ENCODE results near the gene TLE3.

The TLE3 gene

GRCh38 chr15:70098461-70099166 is 897 bp upstream of the TLE3 start:
- no peak for DNase-seq

DNA sequence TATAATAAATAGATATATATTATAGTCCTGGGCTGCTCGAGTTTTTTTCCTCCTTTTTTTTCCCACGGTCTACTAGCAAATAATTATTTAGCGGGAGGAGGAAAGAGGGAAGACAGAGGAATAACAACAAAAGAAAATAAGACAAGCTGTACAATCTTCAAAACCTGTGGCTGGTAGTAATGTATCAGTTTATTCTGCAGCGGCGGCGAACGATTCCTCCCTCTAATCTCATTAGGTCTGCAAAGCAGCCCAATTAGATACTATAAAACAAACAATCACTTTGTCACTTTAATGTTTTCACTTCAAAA is 390 bp upstream of the TLE3 start:
- no peak for DNase-seq

GRCh38 chr15:70097063-70097320 is 725 bp downstream of the TLE3 start:
- no peak for DNase-seq

DNA sequence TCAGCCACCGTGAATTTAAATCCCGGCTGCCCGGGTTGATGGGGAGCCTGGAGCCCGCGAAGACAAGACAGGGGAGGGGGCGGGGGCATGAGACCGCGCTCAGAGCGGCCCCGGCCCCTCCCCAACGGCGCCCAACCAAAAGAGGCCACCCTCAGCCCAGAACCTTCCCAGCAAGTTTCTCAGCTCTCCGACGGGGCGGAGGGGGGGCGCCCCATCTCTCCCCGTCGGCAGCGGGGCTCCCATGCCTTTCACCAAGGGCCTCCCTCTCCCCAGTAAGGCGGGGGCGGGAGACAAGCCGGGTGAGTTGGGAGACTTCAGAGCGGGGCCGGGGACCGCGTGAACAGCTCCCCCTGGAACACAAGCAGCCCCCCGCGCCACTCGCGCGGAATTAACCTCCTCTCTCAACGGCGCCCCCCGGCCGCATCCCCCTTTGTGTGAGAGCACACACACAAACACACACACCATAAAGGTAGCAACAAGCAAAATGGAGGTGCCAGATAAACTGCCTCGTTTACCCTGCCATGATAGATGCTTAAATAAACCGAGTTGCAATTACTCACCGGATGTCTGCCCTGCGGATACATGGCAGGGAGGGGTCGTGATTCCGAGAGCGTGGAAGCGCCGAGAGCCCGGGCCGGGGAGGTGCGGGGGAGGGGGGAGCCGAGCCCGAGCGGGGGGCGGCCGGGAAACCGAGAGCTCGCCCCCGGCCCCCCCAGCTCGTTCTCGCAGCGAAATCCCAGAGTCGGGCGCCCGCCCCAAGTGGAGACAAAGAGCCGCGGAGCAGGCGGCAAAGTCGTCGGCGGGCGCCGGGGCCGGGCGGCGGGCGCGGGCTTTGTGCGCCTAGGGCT is 1.3 kb downstream of the TLE3 start:
- DNase-seq = no peak

- no peak for DNase-seq
These were observed 2.1 kb downstream of the TLE3 start for GRCh38 chr15:70095408-70096214.

DNA sequence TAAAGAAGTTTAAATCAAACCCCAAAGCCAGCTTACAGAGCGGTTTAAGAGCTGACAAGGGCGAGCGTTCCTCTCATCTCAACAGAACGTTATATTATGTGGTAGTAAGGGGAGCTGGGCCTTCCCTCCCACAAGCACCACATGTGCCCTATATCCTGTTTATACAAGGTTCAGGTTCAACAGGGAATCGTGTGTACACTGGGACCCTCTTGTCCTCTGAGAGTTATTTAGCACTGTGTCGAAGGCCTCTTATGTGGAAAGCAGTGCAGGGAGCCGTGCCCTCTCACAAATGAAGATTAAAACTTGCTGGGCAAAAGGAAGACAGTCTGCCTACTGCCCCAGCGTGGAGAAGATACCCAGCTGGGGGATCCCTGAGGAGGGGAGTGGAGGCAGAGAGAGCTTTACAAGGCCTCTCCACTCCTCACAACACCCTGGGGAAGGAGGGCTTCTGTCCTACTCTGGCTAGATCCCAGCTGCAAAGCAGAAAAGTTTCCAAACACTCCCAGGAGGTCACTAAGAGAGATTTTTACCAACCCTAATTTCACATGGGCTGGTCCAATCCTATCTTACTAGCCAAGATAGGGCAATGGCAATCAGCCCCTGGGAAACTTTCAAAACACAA is 2.9 kb downstream of the TLE3 start:
- peak; percentile 34 for DNase-seq

DNA sequence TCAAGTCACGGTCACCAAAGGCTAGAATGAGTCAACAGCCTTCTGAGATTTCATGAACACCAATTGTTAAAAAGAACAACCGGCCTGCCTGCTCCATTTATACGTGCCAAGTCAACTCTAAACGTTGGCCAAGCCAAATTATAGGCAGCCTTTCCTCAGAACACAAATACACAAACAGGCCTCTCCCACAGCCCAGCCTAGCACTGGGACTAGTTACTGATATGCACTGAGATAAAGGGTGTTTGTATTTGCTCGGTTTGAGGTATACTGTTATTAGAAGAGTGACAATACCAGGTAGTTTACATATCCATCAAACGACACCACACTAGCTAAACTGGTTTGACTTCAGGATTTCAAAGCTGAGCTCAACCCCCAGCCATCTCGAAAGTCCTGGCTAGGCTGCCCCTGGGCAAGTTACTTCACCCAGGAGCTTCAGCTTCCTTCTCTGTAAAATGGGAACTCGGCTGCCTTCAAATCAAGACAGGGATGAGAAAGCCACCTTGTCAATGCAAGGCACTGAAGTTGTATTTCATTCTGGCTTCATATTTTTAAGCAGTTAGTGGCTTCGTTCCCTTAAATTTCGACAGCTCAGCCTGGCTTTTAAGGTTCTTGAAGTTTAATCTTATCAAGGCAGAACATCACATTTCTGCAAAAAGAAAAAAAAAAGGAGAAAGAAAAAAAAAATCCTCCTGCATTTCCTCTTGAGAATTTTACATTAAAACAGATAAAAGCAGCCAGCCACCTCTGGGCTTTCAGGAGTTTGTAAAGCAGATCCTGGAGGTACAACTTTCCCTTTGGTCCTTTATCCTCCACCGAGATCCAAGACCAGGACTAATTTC is 4.0 kb downstream of the TLE3 start:
- peak; percentile 51 for DNase-seq

DNA sequence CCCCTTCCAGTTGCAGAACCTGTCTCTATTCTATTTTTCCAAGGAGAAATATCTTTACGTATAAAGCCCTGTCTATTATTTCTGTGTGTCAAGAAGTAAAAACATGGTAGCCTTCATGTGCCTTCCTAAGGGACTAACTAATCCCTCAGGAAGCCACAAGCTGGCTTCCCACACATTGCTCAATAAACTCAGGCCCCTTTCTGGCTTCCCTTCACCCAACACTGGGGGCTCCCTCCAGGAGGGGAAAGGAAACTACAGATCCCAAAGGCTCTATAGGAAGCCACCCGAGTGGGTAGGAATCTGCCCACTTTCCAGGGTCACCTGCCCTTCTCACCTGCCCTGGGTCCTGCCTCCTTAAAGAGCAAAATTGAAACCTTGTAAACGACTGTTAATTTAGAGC is 4.6 kb downstream of the TLE3 start:
- DNase-seq = no peak

DNA sequence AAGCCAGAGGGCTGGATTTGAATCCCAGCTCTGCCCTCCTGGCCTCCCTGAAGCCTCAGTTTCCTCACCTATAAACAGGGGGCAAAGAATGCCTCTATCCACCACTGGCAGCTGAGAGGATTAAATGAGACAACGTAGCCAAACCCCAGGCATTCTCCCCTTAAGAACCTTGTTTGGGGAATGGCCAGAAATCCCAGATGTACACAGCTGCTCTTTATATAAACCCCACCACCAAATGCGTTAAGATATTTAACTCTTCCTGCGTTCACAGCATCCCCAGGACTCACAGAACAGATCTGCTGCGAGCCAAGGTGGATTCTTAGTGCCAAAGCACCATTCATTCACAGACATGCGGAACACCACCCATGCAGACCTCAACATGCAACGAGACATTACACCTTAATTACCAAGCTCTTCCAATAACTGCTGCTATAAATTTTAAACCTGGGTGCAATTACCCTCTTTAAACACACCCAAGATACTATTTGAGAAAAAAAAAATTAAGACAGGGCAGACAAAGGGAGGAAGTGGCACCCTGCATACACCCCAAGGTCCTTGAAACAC is 5.2 kb downstream of the TLE3 start:
- DNase-seq = no peak

DNA sequence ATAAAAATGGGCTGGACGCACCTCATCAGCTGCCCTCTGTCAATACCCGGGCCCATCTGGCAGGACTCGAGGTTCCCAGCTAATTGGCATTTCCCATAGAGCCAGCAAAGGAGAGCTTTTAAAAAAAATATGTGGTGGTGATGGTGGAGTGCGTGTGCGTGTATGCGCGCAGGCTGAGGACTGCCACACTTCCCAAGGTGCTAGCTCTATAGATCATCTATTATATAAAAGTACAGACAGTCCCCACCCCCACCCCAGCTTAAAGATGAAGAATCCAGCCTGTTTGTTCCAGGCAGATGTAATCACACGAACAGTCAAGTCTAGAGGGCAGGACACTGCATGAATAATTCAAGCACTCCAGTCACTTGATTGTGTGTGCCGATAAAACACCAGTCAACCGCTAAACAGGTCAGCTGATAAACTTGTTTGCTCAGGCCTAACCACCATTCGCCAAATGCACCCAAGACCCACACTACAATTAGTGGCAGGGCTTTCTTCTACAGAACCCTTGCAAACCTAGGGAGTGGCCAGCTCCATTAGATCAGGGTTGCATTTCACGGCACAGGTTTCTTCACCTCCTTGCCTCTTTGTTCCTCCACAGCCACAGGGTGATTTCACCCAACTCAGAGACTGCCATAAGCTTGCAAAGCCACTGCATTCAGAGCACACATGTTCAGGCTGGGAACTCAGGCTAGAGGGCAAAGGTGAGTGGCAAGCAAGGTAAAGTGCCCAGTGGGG is 5.8 kb downstream of the TLE3 start:
- DNase-seq = peak; percentile 68

DNA sequence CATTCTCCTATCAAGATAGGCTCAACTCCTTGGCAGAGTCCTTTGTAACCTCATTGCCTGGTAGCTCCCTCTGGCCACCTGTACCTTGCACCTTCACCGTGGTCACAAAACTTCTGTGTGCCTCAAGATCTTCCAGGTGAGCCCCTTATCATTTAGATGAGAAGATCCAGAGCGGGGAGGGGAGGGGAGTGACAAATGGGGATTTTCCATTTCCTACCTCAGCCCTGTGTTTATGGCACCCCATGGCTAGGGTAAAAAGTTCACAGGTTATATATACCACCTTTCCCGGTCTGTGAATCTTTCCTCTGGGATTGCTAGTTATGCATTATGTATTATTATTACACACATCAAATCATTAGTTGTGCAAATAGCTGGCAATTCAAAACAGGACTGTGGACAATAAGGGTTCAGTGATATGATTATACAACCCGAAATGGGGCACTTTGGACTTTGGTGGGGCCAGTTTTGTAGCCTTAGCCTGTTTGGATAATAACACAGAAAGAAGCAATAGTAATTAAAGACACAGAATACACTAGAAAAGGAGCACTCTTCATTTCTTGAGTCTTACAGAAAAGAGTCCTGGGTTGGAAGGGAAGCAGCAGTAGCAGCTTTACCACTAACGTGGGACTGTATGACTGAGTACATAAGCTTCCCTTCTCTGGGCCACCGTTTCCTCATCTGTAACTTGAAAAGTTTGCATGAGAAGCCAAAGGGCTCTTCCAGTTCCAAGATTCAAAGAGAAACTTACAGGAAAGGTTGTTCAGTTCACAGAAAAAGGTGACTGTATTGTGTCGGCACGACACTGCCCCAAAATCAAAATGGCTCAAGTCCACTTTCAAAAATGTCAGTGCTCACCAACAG is 7.1 kb downstream of the TLE3 start:
- no peak for DNase-seq

- no peak for DNase-seq
These were observed 8.1 kb downstream of the TLE3 start for GRCh38 chr15:70089692-70089971.

- no peak for DNase-seq
These were observed 8.6 kb downstream of the TLE3 start for GRCh38 chr15:70088887-70089691.

- peak; percentile 47 for DNase-seq
These were observed 9.3 kb downstream of the TLE3 start for GRCh38 chr15:70088455-70088854.

GRCh38 chr15:70087708-70088352 is 9.9 kb downstream of the TLE3 start:
- no peak for DNase-seq

DNA sequence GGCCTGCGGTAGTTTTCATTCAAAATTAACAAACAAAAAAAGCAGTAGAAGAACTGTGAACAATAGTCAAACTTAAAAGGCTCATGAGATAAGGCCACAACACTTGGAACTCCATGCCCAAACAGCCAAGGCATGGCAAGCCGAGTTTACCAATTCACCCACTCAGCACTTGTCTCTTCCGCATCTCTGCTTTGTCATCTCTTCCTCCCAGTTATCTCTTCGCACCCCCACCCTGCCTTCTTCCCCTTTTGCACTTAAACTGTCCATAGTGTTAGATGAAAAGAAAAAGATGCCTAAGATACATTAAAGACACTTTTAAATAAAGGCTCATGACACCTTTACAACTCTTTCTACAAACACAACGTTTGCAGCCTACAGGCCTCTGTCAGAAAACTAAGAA is 11.1 kb downstream of the TLE3 start:
- no peak for DNase-seq

- no peak for DNase-seq
These were observed 13.3 kb downstream of the TLE3 start for GRCh38 chr15:70084461-70084860.

DNA sequence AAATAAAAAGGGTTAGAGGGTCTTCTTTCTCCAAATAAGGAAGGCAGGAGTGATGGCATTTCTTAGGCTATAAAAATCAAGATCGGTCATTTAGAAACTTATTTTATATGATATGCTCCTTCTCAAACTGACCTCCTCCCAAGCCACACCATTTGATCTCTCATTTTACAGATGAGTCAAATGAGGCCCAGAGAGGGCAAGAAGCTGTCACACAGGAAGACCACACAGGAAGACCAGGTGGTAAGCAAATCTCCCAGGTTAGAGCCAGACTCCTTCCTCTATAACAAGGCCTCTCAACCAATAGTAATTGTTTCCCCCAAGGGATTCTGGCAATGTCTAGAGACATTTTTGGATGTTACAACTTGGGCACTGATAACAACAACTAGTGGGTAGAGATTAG is 13.8 kb downstream of the TLE3 start:
- no peak for DNase-seq

DNA sequence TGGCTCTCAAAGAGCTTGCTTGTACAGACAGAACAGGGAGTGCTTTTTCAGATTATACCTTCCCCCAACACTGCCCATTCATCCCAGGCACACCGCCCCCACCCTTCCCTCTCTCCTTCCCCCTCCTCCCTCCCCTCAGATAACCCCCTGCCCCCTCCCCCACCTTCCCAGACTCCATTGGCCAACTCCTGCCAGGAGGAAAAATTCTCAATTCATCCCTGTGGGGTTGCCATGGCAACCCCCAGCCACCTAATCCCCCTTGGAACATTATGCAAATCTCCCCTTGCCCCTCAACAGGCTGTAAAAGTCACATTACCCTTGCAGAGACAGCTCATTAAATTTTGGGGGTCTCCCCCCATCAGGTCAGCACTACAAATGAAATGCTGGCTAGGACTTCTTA is 14.3 kb downstream of the TLE3 start:
- no peak for DNase-seq

Data from DMS153 (cell line).